Measurements from ENCODE around the gene ABI3. TPM values are rescaled to one million over a fixed set of nuclear protein-coding genes. Genes with fewer than 3 reads are reported as not detected.
"Not testable (repeated sequence)": the region's sequence is repeated elsewhere in the genome, so short reads cannot be mapped to it uniquely, and the experiment has no call there.

ABI3 gene
- total RNA-seq, 1 experiment from 2014 or later: not detected

DNA sequence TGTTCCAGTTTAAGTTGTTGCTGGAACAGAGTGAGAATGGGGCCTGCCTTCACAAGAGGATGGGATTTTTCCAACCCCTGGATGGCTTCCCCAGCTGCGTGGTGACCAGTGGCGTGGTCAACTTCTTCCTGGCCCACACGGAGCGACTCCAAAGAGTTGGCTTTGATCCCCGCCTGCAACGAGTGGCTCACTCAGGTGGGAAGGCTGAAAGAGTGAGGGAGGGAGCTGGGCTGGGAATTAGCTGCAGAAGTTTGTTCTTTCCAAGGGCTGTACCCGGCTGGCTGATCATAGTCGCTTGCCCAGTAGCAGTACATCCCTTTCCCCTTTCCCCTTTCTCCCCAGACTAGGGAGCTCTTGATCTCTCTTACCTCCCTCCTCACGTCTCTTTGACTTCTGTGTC is 41.8 kb upstream of the ABI3 start:
- peaks cover 91% of the 10 kb centered on the region for H3K27me3 ChIP-seq (ENCODE audit: insufficient read depth, low read depth)
- H3K4me3 ChIP-seq: no peak overlapping the region
- POLR2A ChIA-PET (ENCODE audit: unreplicated experiment): no interaction called here
- CTCF ChIA-PET: interaction anchor here (0.7 kb wide), 1 partner anchor 60 kb away, joined by 3 read pairs; no protein-coding TSS in a partner anchor
- no peak for DNase-seq
- H3K79me2 ChIP-seq (ENCODE audit: low read depth): no peaks in the 10 kb centered on the region
- no peak overlapping the region for H3K4me2 ChIP-seq
- no peaks in the 10 kb centered on the region for H3K4me1 ChIP-seq (replicated peaks; ENCODE audit: insufficient read depth)
- H3K27ac ChIP-seq: no peak overlapping the region
- no peaks in the 10 kb centered on the region for H3K9me3 ChIP-seq (ENCODE audit: insufficient read depth, low read depth)
- H3K36me3 ChIP-seq (ENCODE audit: low read depth): no peaks in the 10 kb centered on the region
- TF ChIP-seq, protein P1, sequence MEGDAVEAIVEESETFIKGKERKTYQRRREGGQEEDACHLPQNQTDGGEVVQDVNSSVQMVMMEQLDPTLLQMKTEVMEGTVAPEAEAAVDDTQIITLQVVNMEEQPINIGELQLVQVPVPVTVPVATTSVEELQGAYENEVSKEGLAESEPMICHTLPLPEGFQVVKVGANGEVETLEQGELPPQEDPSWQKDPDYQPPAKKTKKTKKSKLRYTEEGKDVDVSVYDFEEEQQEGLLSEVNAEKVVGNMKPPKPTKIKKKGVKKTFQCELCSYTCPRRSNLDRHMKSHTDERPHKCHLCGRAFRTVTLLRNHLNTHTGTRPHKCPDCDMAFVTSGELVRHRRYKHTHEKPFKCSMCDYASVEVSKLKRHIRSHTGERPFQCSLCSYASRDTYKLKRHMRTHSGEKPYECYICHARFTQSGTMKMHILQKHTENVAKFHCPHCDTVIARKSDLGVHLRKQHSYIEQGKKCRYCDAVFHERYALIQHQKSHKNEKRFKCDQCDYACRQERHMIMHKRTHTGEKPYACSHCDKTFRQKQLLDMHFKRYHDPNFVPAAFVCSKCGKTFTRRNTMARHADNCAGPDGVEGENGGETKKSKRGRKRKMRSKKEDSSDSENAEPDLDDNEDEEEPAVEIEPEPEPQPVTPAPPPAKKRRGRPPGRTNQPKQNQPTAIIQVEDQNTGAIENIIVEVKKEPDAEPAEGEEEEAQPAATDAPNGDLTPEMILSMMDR (conservative IDR thresholded peaks at IDR 0.05): no peak
- TF ChIP-seq EZH2 (IDR thresholded peaks at IDR 0.05; ENCODE audit: low read depth): no peak
- no peaks in the 10 kb centered on the region for H4K20me1 ChIP-seq (ENCODE audit: insufficient read depth)
- no peaks in the 10 kb centered on the region for H3K9me2 ChIP-seq (ENCODE audit: insufficient read depth)
- BruUV-seq (replicated peaks): no TSS peak
- H3F3A ChIP-seq (ENCODE audit: insufficient read depth, low read depth): no peaks in the 10 kb centered on the region
- intact Hi-C loops (cut with micrococcal nuclease; ENCODE audit: unreplicated experiment): no loop called here
- no peak overlapping the region for H2AFZ ChIP-seq

DNA sequence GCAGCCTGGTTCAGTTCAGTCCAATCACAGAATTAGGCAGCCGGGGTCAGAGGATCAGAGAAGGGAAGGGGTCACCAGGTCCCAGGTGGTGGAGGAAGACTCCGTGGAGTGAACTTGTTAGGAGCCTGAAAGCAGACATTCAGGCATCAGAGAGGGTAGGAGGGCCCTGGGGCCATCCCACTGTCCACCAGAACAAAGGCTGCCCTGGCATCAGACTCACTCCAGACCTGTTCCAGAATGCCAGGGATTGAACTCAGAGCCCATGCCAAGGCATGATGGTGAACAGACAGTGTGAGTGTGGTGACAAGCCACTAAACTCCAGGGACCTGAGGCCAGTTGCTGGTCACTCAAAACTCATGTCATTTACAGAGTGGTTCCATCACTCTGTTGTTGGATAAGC is 40.3 kb upstream of the ABI3 start:
- H3K27me3 ChIP-seq (ENCODE audit: insufficient read depth, low read depth): peaks cover 94% of the 10 kb centered on the region
- no peak overlapping the region for H3K4me2 ChIP-seq
- TF ChIP-seq, protein P1 (conservative IDR thresholded peaks at IDR 0.05): no peak
- no peak for TF ChIP-seq EZH2 (IDR thresholded peaks at IDR 0.05; ENCODE audit: low read depth)
- no peak overlapping the region for H3K27ac ChIP-seq
- no peaks in the 10 kb centered on the region for H3K9me3 ChIP-seq (ENCODE audit: insufficient read depth, low read depth)
- no peaks in the 10 kb centered on the region for H3K36me3 ChIP-seq (ENCODE audit: low read depth)
- POLR2A ChIA-PET (ENCODE audit: unreplicated experiment): no interaction called here
- CTCF ChIA-PET: no interaction called here
- no peak overlapping the region for H2AFZ ChIP-seq
- BruUV-seq (replicated peaks): no TSS peak
- H4K20me1 ChIP-seq (ENCODE audit: insufficient read depth): no peaks in the 10 kb centered on the region
- no peaks in the 10 kb centered on the region for H3K79me2 ChIP-seq (ENCODE audit: low read depth)
- intact Hi-C loops (cut with micrococcal nuclease; ENCODE audit: unreplicated experiment): no loop called here
- DNase-seq: no peak
- H3K4me1 ChIP-seq (replicated peaks; ENCODE audit: insufficient read depth): no peaks in the 10 kb centered on the region
- H3K4me3 ChIP-seq: no peak overlapping the region
- no peaks in the 10 kb centered on the region for H3K9me2 ChIP-seq (ENCODE audit: insufficient read depth)
- no peaks in the 10 kb centered on the region for H3F3A ChIP-seq (ENCODE audit: insufficient read depth, low read depth)

DNA sequence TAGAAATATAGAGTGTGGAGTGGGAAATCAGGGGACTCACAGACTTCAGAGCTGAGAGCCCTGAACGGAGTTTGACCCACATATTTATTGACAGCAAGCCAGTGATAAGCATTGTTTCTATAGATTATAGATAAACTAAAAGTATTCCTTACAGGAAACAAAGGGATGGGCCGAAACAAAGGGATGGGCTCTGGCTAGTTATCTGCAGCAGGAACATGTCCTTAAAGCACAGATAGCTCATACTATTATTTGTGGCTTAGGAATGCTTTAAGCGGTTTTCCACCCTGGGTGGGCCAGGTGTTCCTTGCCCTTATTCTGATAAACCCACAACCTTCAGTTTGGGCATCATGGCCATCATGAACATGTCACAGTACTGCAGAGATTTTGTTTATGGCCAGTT is 39.8 kb upstream of the ABI3 start:
- H4K20me1 ChIP-seq (ENCODE audit: insufficient read depth); H3K9me2 ChIP-seq (ENCODE audit: insufficient read depth); H3F3A ChIP-seq (ENCODE audit: insufficient read depth, low read depth); BruUV-seq (replicated peaks); CTCF ChIA-PET; POLR2A ChIA-PET (ENCODE audit: unreplicated experiment); H3K4me1 ChIP-seq (replicated peaks; ENCODE audit: insufficient read depth); H3K27ac ChIP-seq; H2AFZ ChIP-seq; intact Hi-C loops (cut with micrococcal nuclease; ENCODE audit: unreplicated experiment); H3K4me3 ChIP-seq; H3K9me3 ChIP-seq (ENCODE audit: insufficient read depth, low read depth); H3K4me2 ChIP-seq; H3K79me2 ChIP-seq (ENCODE audit: low read depth); DNase-seq; H3K36me3 ChIP-seq (ENCODE audit: low read depth): not testable (repeated sequence)
- peaks cover 95% of the 10 kb centered on the region for H3K27me3 ChIP-seq (ENCODE audit: insufficient read depth, low read depth)

DNA sequence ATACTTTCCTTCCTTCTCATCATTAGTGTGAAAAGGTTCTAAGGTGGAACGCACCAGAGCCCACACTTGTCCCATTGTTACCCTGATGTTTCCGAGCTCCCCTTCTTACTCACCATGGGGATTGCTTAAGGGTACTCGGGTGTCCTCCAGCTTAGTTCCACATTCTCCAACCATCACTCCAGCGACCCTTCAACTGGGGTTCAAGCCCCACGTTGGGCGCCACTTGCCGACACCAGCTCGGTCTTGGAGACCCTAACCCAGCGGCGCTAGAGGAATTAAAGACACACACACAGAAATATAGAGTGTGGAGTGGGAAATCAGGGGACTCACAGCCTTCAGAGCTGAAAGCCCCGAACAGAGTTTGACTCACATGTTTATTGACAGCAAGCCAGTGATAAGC is 34.5 kb upstream of the ABI3 start:
- H3K4me2 ChIP-seq; H2AFZ ChIP-seq; H3K4me3 ChIP-seq; H3K4me1 ChIP-seq (replicated peaks; ENCODE audit: insufficient read depth); H3K79me2 ChIP-seq (ENCODE audit: low read depth); H4K20me1 ChIP-seq (ENCODE audit: insufficient read depth); intact Hi-C loops (cut with micrococcal nuclease; ENCODE audit: unreplicated experiment); H3K27ac ChIP-seq; DNase-seq; H3K36me3 ChIP-seq (ENCODE audit: low read depth); CTCF ChIA-PET; POLR2A ChIA-PET (ENCODE audit: unreplicated experiment); H3K9me2 ChIP-seq (ENCODE audit: insufficient read depth); H3F3A ChIP-seq (ENCODE audit: insufficient read depth, low read depth); BruUV-seq (replicated peaks): not testable (repeated sequence)
- Histone ChIP-seq H3K9me3 (ENCODE audit: insufficient read depth, low read depth) (peaks cover 12% of the 10 kb centered on the region), H3K27me3 (ENCODE audit: insufficient read depth, low read depth) (peaks cover 57% of the 10 kb centered on the region)

All from PC-9 (cell line).